Stomach (tissue), 4 donors: ENCODE measurements around the gene ARHGAP40.

Source experiments
- POLR2A ChIP-seq, 4 donors: fragments of 450-650 bp; IDR thresholded peaks; one replicate each; pipeline ENCODE4 v1.6.1; 2016; ENCODE audit warnings: antibody characterized with exemption in 4 of 4, control low read depth in 2 of 4, mild to moderate bottlenecking in 1 of 4, moderate library complexity in 1 of 4
- TF ChIP-seq, protein P1 (sequence below), 7 experiments: fragments of 450-650 bp in 4 of 7; fragments of 200-600 bp in 3 of 7; sonication (generic) in 3 of 7; IDR thresholded peaks; one replicate each; pipeline ENCODE4 v1.5.1; 2016 to 2019; ENCODE audit warnings: antibody characterized with exemption in 7 of 7, control low read depth in 2 of 7, mild to moderate bottlenecking in 1 of 7

DNA sequence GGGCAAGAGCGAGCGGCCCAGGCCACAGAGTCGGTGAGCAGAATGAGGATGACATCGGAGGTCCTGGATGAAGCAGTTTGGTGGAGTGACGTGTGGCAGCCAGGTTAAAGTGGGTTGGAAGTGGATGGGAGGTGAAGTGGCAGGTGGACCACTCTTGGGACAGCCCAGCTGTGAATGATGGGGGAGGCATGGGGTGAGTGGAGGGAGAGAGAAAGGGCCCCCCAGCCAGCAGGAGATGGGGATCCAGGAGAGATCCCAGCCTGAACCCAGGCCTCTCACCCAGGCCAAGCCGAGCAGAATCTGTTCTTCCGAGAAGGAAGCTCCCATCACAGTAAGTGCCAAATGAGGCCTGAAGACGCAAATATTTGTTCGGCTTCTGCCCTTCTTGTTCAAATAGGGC lies 95.7 kb downstream of the ARHGAP40 start:
- no peak for TF ChIP-seq POLR2A (IDR thresholded peaks at IDR 0.05)
- TF ChIP-seq, protein P1, sequence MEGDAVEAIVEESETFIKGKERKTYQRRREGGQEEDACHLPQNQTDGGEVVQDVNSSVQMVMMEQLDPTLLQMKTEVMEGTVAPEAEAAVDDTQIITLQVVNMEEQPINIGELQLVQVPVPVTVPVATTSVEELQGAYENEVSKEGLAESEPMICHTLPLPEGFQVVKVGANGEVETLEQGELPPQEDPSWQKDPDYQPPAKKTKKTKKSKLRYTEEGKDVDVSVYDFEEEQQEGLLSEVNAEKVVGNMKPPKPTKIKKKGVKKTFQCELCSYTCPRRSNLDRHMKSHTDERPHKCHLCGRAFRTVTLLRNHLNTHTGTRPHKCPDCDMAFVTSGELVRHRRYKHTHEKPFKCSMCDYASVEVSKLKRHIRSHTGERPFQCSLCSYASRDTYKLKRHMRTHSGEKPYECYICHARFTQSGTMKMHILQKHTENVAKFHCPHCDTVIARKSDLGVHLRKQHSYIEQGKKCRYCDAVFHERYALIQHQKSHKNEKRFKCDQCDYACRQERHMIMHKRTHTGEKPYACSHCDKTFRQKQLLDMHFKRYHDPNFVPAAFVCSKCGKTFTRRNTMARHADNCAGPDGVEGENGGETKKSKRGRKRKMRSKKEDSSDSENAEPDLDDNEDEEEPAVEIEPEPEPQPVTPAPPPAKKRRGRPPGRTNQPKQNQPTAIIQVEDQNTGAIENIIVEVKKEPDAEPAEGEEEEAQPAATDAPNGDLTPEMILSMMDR (IDR thresholded peaks at IDR 0.05) = no peak
